HUES48 (cell line): ENCODE results near the gene TPD52L2.
"Not testable (repeated sequence)": the region's sequence is repeated elsewhere in the genome, so short reads cannot be mapped to it uniquely, and the experiment has no call there.

Experiments used
- H3K27ac ChIP-seq: one replicate; pipeline ENCODE4 v1.7.0; 2013; ENCODE audit warnings: low read depth, low read length, inconsistent platforms
- H3K27me3 ChIP-seq: 2 replicates; pipeline ENCODE4 v1.6.1; 2013; ENCODE audit warnings: mild to moderate bottlenecking, low read length; ENCODE audit not compliant: control insufficient read depth, insufficient read depth
- H3K36me3 ChIP-seq: 2 replicates; pipeline ENCODE4 v1.6.1; 2013; ENCODE audit warnings: low read length; ENCODE audit not compliant: control insufficient read depth, insufficient read depth
- H3K4me1 ChIP-seq: 2 replicates; pipeline ENCODE4 v1.6.1; 2013; ENCODE audit warnings: mild to moderate bottlenecking, low read length; ENCODE audit not compliant: control insufficient read depth, insufficient read depth
- H3K4me3 ChIP-seq: 2 replicates; pipeline ENCODE4 v1.5.1; 2013; ENCODE audit warnings: mild to moderate bottlenecking, low read depth, low read length
- H3K9ac ChIP-seq: 2 replicates; pipeline ENCODE4 v1.6.1; 2013; ENCODE audit warnings: mild to moderate bottlenecking, low read depth, low read length, moderate library complexity
- H3K9me3 ChIP-seq: 2 replicates; pipeline ENCODE4 v1.6.1; 2013; ENCODE audit warnings: low read length; ENCODE audit not compliant: control insufficient read depth, insufficient read depth

TPD52L2 gene

GRCh38 chr20:63908008-63908682 lies 43.1 kb downstream of the TPD52L2 start:
- H3K27ac ChIP-seq = no peak overlapping the region
- H3K9me3 ChIP-seq = no peaks in the 10 kb centered on the region
- H3K27me3 ChIP-seq = no peaks in the 10 kb centered on the region
- H3K4me3 ChIP-seq = no peak overlapping the region
- H3K4me1 ChIP-seq = no peaks in the 10 kb centered on the region
- H3K36me3 ChIP-seq = no peaks in the 10 kb centered on the region
- H3K9ac ChIP-seq = no peak overlapping the region

DNA sequence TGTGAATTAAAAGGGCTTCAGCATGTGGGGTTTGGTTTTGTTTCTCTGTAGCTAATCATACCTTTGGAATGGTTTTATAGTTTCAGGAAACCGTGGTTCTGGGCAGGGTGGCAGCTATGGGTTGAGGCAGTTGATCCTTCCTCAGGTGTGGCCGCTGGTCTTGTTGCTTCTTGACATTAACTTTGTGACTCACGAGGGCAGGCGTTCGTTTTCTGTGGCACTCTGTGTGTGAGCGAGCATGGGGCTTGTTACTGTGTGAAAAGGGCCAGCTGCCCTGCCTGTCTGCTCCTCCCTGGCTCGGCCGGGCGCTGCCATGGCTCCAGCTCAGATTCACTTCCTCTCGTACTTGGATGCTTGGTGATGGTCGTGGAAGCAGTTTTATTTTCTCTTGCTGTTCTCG lies 46.1 kb downstream of the TPD52L2 start:
- no peak overlapping the region for H3K9ac ChIP-seq
- H3K27me3 ChIP-seq = no peaks in the 10 kb centered on the region
- no peak overlapping the region for H3K4me3 ChIP-seq
- H3K9me3 ChIP-seq = no peaks in the 10 kb centered on the region
- no peaks in the 10 kb centered on the region for H3K4me1 ChIP-seq
- H3K27ac ChIP-seq = no peak overlapping the region
- H3K36me3 ChIP-seq = no peaks in the 10 kb centered on the region

GRCh38 chr20:63913768-63914167 lies 48.7 kb downstream of the TPD52L2 start:
- no peaks in the 10 kb centered on the region for H3K27me3 ChIP-seq
- H3K36me3 ChIP-seq = 0 out of 2 replicates have a peak, but pooled peaks cover 2% of the 10 kb centered on the region
- H3K9me3 ChIP-seq = no peaks in the 10 kb centered on the region
- H3K9ac ChIP-seq = no peak overlapping the region
- no peak overlapping the region for H3K27ac ChIP-seq
- H3K4me3 ChIP-seq = no peak overlapping the region
- no peaks in the 10 kb centered on the region for H3K4me1 ChIP-seq

GRCh38 chr20:63915471-63915870 lies 50.4 kb downstream of the TPD52L2 start:
- no peaks in the 10 kb centered on the region for H3K9me3 ChIP-seq
- H3K36me3 ChIP-seq = 0 out of 2 replicates have a peak, but pooled peaks cover 2% of the 10 kb centered on the region
- H3K9ac ChIP-seq = no peak overlapping the region
- no peaks in the 10 kb centered on the region for H3K27me3 ChIP-seq
- no peaks in the 10 kb centered on the region for H3K4me1 ChIP-seq
- H3K27ac ChIP-seq = no peak overlapping the region
- H3K4me3 ChIP-seq = no peak overlapping the region

- H3K4me3 ChIP-seq, H3K36me3 ChIP-seq, H3K4me1 ChIP-seq, H3K27ac ChIP-seq, H3K27me3 ChIP-seq, H3K9me3 ChIP-seq, H3K9ac ChIP-seq: not testable (repeated sequence)
Measured at GRCh38 chr20:63916371-63916939, 51.4 kb downstream of the TPD52L2 start.

- Histone ChIP-seq H3K27me3 (no peaks in the 10 kb centered on the region), H3K4me3 (no peak overlapping the region), H3K4me1 (no peaks in the 10 kb centered on the region), H3K36me3 (0 out of 2 replicates have a peak, but pooled peaks cover 2% of the 10 kb centered on the region), H3K9me3 (no peaks in the 10 kb centered on the region), H3K27ac (no peak overlapping the region), H3K9ac (no peak overlapping the region)
Measured at GRCh38 chr20:63917811-63918210, 52.7 kb downstream of the TPD52L2 start.

GRCh38 chr20:63919130-63919529 lies 54.1 kb downstream of the TPD52L2 start:
- Histone ChIP-seq H3K27me3 (no peaks in the 10 kb centered on the region), H3K36me3 (0 out of 2 replicates have a peak, but pooled peaks cover 2% of the 10 kb centered on the region), H3K27ac (no peak overlapping the region), H3K9me3 (no peaks in the 10 kb centered on the region), H3K9ac (no peak overlapping the region), H3K4me1 (no peaks in the 10 kb centered on the region), H3K4me3 (no peak overlapping the region)

DNA sequence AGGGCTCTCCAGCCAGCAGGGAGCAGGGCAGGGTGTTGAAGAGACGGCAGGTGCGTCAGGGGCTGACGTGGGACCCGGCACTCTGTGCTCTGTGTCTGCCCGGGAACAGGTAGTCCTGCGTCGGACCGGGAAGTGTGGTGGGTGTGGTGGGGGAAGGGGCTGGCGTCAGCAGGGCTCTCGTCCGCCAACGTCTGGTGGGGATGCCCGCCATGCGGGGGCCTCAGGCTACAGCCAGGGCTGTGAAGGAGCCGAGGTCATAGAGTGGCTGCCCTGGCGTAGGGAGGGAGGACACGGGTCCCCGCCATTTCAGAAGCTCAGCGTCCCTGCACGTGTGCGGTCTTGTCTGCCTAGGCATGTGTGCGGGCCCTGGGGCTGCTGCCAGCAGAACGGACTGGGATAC lies 55.2 kb downstream of the TPD52L2 start:
- Histone ChIP-seq H3K36me3 (0 out of 2 replicates have a peak, but pooled peaks cover 2% of the 10 kb centered on the region), H3K9me3 (no peaks in the 10 kb centered on the region), H3K9ac (no peak overlapping the region), H3K27me3 (no peaks in the 10 kb centered on the region), H3K4me1 (no peaks in the 10 kb centered on the region), H3K27ac (no peak overlapping the region), H3K4me3 (no peak overlapping the region)

- Histone ChIP-seq H3K27ac (no peak overlapping the region), H3K9ac (no peak overlapping the region)
Measured at GRCh38 chr20:63923651-63924050, 58.6 kb downstream of the TPD52L2 start.

GRCh38 chr20:63924241-63924640 lies 59.2 kb downstream of the TPD52L2 start:
- H3K9me3 ChIP-seq = no peaks in the 10 kb centered on the region
- no peak overlapping the region for H3K27ac ChIP-seq
- H3K4me3 ChIP-seq = no peak overlapping the region
- no peaks in the 10 kb centered on the region for H3K4me1 ChIP-seq
- peaks cover 20% of the 10 kb centered on the region for H3K36me3 ChIP-seq
- H3K27me3 ChIP-seq = no peaks in the 10 kb centered on the region
- H3K9ac ChIP-seq = no peak overlapping the region

More at GRCh38 chr20:63923651-63924050, 58.6 kb downstream of the TPD52L2 start:
- Histone ChIP-seq H3K4me3 (no peak overlapping the region), H3K9me3 (no peaks in the 10 kb centered on the region), H3K36me3 (peaks cover 14% of the 10 kb centered on the region), H3K27me3 (no peaks in the 10 kb centered on the region), H3K4me1 (no peaks in the 10 kb centered on the region)

DNA sequence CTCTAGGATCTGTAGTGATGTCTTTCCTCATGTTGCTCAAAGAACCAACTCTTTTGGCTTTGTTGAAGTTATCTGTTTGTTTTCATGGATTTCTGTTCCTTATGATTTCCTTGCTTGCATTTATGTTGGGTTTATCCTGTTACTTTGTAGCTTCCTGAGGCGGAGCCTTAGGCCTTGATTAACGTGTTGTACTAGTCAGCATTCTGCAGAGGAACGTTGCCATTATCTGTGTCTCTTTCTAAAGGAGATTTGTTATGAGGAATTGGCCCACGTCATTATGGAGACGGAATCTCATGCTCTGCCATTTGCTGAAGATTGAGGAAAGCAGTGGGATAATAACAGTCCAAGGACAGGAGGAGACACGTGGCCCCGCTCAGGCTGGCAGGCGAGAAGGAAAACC lies 61.2 kb downstream of the TPD52L2 start:
- Histone ChIP-seq H3K27ac (no peak overlapping the region), H3K36me3 (peaks cover 37% of the 10 kb centered on the region), H3K9me3 (no peaks in the 10 kb centered on the region), H3K9ac (no peak overlapping the region), H3K4me3 (no peak overlapping the region), H3K27me3 (no peaks in the 10 kb centered on the region), H3K4me1 (no peaks in the 10 kb centered on the region)
